Measurements from ENCODE around the gene KIAA1191.
A peak's percentile ranks its signal among the peaks of the same experiment; 100 is the strongest.
"Not testable (repeated sequence)": the region's sequence is repeated elsewhere in the genome, so short reads cannot be mapped to it uniquely, and the experiment has no call there.

Gene KIAA1191, protein sequence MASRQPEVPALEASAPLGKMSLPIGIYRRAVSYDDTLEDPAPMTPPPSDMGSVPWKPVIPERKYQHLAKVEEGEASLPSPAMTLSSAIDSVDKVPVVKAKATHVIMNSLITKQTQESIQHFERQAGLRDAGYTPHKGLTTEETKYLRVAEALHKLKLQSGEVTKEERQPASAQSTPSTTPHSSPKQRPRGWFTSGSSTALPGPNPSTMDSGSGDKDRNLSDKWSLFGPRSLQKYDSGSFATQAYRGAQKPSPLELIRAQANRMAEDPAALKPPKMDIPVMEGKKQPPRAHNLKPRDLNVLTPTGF

DNA sequence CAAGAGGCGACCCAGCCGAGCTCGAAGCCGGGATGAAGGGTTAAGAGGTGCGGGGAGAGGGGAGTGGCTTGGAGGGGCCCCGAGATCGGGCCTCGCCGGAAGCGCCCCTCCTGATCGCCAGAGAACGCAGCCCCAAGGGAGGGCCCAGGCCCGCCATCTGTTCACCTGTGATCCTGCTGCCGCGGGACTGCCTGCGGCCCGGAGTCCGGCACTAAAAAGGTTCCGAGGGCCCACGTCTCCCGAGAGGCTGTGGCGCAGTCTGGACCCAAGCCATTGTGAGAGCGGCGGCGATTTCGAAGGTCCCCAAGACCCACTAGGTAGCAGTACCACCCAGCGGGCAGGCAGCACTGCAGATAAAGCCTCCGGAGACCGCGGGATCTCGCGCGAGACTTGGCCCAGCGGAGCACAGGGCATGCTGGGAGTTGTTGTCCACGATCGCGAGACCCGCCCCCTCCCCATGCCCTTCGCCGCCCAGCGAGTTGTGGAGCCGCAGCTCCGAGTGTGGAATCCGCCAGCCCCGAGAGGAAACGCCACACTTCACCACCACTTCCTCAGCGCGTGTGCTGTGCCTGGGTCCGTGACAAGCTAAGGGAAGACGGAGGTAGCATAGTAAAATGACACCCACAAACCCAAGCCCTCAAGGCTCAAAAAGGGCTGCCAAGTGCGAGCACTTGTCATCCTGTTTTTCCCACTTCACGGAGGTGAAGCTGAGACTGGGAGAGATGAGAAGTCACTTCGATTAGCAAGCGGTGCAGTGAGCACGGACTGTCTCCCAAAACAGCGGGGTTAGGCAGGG lies at the start of gene KIAA1191:
Gene KIAA1191 (minus strand): TSS at position 328 of the 796 bp plus-strand sequence. CDS start 2,256 bp downstream, outside the sequence.
- peak; percentile 83 for DNase-seq

DNA sequence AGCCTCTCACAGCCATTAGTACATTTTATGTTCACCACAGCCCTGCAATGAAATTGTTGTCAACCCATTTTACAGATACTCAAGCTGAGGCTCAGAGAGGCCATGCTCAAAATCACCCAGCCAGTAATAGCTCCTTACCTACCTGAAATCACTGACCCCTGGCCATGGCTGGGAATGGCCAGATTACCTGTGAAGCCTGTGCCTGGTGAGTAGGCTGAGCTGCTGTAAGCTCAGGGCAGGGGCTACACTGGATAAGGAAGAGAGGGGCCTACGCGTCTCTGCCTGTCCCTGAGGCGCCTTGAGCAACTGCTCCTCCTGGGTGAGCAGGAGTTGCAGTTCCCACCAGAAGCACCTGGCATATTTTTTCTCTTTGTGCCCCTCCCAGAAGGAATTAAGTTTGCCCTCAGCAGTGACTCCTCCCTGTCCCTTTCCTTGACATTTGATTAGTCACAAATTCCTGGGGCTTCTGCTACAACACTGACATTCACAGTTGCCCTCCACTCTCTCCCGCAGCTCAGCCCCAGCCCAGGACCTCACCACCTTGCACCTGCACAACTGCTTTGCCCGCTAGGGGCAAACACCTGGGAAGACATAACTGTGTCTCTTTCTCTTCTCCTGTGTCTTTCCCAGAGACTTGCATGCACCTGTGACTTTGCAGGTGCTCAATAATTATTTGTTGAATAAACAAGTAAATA lies 49.1 kb upstream of the KIAA1191 start:
- no peak for DNase-seq

DNA sequence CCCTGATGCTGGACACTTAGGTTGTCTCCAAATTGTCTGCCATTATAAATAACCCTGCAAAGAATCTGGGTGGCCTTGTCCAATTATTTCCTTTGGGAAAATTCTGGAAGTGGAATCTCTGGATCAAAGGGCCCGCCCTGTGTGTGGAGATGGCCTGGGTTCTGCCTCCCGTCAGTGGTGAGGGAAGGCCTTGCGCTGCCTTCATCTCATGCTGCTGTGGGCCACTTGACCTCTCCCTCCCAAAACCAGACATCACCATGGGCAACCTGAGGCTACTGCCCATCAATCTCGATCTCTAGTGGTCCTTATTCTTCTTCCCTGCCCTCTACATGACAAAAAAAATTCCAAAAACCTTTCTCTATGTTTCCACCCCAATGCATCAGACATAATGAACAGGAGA lies 48.2 kb upstream of the KIAA1191 start:
- no peak for DNase-seq

DNA sequence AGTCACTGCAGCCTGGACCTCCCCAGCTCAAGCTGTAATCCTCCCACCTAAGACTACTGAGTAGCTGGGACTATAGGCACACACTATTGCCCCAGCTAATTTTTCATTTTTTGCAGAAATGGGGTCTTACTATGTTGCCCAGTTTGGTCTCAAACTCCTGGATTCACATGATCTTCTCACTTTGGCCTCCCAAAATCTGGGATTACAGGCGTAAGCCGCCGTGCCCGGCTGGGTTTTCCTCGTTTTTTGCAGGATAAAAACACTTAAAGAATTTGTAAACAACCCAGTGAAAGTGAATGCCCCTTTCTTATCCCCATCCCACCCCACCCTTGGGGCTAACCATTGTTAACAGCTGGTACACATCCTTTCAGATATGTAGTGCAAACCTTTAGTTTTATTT lies 47.0 kb upstream of the KIAA1191 start:
- DNase-seq = no peak

DNA sequence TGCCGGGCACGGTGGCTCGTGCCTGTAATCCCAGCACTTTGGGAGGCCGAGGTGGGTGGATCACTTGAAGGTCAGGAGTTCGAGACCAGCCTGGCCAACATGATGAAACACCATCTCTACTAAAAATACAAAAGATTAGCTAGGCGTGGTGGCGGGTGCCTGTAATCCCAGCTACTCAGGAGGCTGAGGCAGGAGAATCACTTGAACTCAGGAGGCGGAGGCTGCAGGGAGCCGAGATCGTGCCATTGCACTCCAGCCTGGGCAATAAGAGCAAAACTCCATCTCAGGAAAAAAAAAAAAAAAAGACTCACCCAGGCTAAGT lies 46.6 kb upstream of the KIAA1191 start:
- not testable (repeated sequence) for DNase-seq

DNA sequence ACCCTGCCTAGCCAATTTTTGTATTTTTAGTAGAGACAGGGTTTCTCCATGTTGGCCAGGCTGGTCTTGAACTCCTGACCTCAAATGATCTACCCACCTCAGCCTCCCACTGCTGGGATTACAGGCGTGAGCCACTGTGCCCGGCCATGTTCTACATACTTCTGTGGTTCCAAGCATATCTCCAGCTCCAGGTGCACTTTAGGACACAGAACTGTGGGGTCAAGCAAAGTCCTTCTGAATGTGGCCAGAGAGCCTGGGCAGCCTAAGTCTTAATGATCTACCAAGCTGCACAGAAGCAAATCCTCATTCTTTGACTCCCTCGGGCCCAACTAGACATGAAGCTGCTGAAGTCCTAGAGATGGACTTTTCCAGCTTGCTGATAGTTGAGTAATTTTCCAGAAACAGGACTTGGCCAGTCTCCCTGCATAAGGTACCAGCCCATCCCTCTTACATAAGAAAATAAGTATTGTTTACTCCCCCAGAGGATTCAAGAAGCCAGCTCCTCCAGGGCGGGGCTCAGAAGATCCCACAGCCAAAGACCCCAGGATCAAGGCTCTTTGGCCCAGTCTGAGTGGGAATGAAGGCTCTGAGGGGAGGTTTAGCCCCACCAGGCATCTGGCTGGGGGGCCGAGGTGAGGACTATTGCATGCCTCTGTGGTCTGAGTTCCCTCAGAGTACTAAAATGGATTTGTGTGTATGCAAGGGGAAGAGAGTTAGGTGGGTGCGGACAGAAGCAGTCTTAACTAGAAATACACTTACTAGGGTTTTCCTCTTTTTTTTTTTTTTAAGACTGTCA lies 46.1 kb upstream of the KIAA1191 start:
- DNase-seq = no peak

DNA sequence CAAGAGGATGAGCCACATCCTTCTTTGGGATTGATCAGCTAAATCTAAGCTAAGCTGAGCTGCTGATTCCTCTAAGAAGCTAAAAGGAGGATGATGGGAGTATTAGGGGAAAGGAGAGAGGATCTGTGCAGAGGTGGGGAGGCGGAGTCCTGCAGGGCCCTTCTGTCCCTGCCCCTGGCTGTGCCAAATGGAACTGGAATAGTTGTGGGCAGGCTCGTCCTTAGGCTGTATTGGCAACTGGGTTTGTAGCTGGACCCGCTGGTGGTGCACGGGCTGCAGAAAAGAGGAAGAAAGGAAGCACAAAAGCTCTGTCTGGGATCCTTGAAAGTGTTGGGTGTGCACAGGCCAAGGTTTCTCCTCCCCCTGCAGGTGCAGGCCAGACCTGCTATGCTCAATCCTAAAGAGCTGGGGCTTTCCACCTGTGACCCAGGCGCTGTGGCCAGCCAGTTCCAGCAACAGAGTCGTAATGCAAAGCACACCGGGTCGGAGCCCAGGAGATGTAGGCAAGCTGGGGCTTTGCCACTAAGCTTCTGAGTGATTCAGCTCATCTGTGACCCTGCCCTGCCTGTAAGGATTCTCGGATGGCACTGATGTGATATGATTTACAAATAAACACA lies 45.0 kb upstream of the KIAA1191 start:
- DNase-seq = no peak

DNA sequence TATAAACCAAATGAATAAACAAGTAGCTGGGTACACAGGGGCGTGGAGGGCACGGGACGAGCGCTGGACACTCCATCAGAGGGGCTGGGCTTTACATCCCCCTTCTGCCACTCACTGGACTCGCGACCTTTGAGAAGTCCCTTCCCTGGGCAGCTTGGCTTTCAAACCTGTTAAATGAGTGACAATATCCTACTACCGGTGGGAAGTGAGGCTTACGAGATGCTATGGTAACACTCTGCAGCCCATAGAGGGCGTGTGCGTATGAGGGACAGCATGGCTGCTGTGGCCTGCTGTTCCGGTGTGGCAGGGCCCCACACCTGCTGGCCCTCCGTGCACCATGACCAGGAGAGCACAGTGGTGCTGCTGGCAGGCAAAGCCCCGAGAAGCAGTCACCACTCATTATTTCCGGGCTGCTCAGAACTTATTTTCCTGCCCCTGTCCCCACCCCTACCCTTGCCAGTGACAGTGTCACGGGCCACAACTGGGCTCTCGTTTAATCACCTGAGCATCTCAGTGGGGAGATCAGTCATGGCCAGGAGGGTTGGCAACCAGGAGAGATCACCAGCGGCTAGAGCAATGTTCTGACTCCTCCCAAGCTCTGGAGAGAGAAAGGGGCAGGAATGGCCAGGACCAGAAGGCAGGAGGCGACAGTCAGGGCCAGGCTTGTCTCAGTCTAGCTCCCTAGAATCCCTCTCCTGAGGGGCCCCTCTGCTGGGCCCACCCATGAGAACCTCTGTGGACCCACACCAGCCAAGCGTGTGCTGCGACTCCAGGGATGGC lies 44.3 kb upstream of the KIAA1191 start:
- DNase-seq = no peak

DNA sequence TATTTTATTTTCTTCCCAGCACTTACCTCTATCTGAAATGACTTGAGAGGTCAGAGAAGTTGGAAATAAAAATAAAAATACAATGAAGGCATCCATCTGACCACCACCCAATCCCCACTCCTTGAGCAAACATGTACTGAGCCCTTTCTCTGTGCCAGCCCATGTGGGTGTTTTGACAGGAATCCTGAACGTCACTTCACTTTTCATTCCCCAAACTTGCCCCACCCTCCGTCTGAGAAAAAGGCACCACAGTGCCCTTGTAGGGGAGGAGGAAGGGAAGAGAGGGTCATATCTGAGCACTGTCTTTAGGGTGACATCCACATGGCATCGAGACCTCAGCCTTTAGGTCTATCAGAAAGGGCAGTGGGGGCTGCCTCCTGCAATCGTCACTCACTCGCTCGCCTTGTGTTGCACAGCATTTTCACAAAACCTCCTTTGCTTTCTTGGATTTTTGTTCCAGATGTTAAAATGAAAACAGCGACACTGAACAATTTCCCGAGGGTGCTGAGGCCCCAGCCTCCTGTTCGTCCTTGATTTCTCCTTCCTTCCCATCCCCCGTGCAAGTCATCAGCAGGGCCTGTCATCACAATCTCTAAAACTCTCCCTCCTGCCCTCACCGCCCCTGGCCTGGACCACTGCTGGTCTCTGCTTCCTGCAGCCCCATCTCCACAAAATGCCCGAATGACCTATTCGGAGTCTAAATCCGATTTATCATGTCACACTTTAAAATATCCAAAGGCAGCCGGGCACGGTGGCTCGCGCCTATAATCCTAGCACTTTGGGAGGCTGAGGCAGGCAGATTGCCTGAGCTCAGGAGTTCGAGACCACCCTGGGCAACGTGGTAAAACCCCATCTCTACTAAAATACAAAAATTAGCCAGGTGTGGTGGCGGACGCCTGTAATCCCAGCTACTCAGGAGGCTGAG lies 40.0 kb upstream of the KIAA1191 start:
- DNase-seq = no peak

DNA sequence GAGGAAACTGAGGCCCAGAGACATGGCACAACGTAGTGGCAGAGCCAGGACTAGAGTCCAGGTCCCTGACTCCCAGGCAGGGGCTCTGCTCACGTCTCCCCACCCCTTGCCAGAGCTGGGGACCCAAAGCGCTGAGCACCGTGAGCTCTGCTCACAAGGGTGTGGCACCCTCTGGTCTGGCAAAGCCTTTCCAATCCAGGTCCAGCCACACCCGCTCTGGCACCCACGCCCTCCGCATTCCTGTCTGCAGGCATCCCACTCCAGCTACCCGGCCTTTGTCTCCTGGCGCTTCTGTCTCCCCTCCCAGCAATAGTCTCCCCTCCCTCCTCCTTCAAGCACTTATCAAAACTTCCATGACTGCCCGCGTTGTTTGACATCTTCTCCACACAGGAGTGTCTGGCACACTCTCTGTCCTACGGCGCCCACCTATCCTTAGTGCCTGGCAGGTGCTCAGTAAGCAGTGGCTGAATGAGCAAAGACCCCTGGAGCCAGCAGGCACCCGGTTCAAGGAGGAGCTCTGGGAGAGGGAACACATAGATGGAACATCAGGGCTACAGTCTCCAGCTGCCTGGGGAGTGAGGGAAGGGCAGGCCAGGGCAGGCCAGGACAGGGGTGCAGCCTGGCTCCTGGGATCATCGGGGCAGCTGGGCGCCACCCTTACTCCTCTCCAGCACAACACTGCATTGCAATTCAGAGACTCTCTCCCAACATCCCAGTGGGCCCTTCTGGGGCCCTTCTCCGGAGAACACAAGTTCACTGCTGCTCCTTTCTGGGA lies 39.0 kb upstream of the KIAA1191 start:
- DNase-seq = no peak

DNA sequence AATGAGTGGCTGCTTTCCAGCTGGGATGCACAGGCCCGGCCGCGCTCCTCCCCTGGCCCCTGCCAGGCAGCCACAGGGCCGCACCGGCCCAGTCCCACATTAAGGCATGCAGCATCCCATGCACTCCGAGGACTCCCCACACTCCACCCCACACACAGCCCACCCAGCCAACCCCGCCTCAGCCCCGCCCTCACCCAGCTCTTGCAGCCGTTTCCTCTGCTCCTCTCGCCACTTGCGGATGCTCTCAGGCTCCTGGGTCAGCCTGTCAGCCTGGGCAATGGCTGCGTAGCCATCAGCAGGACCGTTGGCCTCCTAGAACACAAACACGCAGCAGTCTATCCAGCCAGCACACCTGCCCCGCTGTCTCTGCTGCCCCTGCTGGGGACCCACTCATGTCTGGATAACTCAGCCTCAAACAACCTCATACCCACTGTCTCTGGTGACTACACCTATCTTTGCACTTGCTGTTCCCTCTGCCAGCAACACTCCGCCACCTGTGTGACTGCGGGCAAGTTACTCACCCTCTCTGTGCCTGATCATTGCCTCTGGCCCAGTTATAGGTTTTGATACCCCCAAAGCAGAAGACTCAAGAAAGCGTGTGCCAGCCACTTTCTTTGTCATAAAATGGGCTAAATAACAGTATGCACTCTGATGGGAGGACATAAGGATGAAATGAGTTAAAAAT lies 36.3 kb upstream of the KIAA1191 start:
- no peak for DNase-seq

DNA sequence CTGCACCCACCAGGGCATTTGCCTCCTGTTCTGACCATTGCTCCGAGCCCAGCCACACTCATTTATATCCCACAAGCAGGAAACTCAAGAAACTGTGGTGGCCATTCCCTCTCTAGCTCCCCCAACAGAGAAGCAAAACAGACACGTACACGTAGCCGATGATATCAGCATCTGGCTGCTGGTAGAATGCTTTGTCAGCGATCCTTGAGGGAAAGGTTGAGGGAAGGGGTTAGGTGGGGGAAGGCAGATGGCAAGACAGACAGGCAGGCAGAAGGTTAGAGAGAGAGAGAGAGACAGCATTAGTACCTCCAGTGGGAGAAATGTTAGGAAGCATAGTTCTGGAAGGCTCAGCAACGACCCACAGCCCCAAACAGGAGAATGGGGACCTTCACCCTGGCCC lies 34.8 kb upstream of the KIAA1191 start:
- DNase-seq = no peak

DNA sequence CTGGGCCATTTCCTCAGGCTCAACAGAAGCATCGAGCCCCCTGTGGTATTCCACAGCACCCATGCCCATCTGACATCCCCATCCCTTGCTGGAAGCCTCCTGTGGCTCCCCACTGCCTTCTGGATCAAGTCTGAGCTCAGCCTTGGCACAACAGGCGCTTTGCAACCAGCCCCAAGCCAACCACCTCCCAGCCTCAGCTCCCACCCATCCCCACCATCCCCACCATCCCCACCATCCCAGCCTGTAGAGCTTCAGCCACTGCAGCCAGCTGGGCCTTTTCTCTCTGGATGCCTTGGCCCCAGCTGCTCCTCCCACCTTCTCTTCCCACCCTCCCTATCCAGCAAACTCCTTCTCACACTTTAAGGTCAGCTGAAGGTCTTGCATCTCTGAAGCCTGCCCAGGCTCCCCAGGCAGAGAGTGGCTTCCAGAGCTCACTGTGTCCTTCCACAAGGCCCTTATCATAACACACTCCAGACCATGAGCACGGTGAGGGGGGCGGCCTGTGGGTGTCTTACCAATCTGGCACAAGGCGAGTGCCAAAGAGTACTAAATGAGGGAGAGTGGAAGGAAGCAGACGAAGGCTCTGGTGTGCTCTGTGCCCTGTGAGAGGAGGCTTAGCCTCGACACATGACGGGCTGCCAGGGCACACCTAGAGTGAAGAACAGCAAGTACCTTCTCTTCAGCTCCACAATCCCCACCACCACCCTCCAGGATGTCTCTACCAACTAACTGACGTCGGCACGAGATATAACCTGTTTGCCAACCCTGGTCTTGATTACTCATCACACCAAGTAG lies 33.5 kb upstream of the KIAA1191 start:
- DNase-seq = no peak

DNA sequence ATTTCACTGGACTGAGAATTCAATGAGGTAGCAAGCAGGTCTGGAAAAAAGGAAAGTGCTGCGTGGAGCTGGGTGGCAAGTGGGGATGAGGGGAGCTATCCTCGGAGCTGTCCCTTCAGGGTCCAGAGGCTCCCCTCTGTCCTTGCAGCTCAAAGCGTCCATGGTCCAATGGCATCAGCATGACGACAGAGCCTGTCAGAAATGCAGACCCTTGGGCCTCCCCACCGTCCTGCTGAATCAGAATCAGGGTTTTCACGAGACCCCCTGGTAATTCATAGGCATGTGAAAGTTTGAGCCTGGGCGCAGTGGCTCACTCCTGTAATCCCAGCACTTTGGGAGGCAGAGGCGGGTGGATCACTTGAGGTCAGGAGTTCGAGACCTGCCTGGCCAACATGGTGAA lies 32.5 kb upstream of the KIAA1191 start:
- no peak for DNase-seq

DNA sequence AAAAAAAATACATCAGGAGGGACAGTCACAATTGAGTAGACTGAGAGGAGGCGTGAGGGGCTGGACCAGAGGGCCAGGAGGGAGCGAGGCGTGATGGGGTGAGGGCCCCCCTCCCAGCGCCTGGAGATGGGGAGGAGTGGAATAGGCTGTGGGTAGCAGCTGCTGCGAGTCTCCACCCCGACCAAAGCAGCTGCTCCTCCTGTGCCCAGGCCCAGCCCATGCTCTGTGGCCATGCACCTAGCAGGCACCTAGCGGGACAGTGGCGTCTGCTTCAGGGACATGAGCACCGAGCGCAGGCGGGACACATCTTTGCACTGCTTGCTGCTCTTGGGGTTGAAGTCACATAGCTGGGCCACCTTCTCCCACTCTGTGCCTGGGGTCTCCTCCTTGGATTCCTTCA lies 31.0 kb upstream of the KIAA1191 start:
- DNase-seq = no peak

DNA sequence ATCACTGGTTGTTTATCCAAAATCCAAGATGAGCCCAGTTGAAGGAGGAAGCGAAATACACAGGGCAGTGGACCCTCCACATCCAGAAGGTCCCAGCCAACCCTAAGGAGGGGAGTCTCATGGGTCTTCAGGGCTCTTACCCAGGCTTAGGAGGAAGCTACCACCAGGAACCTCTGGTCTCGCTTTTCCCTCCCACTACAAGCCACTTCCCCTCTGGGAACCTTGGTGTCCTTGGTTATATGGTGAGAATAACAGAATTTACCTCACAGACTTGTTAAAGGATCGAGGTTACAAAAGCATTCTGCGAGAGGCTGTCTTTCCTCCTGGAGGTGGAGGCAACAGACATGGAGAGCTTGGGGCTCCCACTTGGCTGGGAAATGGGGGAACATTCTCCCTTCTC lies 30.4 kb upstream of the KIAA1191 start:
- no peak for DNase-seq

DNA sequence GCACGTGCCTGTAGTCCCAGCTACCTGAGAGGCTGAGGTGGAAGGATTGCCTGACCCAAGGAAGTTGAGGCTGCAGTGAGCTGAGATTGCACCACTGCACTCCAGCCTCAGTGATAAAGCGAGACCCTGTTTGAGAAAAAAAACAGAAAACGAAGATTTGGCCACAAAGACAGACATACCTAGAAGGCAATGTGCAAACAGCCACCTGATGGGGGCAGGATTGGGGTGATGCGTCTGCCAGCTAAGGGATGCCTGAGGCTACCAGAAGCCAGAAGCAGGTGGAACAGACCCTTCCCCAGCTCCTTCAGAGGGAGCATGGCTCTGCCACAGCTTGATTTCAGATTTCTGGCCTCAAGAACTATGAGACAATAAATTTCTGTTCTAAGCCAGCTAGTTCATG lies 29.9 kb upstream of the KIAA1191 start:
- no peak for DNase-seq

Data from amniotic stem cell (primary cell).